NCI-H187 treated with DMSO at 0.1 percent for 48 hours (cell line): ENCODE data around the gene TRPM1.

Experiments used
- DNase-seq: peaks from one replicate; lab custom pipeline; 2025; lab: John Stamatoyannopoulos, UW

Gene TRPM1

DNA sequence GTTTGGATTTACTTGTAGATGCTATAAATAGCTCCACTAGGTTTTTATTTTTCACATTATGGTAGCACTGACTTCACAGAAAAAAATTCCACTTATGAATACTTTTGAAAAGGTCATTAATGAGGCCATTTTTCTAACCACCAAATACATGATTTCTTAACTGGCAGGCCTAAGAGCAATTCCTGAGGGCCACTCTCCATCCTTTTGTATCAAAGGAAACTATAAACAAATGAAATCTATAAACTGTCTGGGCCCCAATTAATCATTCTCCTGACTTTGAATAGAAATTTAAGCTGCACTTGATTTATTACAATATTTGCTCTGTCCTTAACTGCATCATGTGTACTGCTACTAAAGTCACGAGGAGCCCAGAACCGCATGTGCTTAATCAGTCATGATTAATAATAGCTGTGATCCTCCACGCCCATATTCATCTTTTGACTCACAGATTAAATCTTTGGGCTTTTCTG, 85.0 kb downstream of the TRPM1 start:
- DNase-seq, result no peak

DNA sequence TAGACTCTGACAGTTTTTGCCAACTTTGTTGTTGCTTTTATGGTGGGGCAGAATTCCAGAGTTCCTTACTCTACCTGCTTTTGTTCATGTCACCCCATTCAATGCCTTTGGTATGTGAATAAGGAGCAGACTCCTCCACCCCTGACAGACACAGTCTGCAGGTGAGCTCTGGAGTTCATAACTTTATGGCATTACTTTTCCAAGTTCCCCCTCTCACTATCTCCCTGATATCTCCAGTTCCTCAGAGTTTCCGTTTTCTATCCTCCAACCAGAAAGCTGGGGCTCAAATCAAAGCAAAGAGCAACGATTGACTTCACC, 87.0 kb downstream of the TRPM1 start:
- no peak for DNase-seq

DNA sequence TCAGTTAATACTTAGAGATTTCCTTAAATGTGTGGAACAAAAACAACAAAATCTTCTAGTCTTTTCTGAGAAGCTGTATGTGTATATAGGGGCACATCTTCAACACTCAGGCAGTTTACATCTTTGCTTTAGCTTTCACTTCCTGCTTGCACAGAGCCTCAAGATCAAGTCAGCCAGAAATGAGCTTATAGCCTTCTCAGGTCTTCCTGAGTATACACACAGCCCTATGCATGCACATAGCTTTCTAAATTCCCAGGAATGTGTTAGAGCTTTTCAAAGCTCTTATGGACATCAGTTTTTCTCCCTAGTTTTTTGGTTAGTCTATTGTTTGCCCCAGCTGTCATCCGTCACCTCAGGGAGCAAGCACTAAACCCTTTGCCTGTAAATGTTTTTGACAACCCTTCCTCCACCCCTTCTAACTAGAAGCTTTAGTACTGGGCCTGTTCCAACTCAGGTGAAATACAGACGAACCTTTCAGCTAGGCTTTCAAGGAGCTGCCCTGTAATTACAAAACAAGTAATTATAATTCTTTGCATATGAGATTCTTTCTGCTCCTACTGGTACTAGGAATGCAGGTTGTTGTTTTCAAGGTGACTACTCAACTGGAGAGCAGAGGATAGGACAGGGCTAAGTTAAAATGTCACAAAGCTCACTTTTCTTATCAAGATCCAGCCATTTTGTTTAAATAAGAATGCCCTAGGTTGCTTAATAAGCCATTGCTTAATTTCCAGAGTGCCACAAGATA, 87.5 kb downstream of the TRPM1 start:
- DNase-seq, result no peak

DNA sequence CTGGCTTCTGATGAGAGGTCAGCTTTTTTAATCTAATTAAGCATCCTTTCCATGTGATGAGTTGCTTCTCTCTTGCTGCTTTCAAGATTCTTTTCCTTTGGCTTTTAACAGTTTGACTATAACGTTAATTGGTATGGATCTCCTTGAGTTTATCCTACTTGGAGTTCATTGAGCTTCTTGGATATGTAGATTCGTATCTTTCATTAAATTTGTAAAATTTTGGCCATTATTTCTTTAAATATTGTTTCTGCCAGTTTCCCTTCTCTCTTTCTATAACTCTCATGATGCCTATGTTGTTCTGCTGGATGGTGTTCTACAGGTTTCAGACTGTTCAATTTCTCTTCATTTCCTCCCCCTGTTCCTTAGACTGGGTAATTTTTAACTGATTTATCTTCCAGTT, 89.1 kb downstream of the TRPM1 start:
- no peak for DNase-seq

DNA sequence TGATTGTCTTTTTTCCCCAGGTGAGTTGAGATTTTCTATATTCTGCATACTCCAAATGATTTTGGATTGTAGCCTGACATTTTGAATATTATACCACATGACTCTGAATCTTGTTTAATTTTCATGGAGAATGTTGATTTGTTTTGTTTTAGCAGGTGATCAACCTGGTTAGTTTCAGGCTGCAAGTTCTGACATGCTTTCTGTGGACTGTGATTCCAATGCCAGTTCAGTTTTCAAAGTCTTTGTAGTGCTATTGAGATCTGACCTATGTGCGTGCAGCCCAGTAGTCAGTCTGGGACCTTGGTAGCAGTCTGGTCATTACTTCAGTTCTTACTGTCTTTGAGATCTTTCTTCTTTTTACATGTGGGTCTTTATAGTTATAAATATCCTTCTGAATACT, 91.5 kb downstream of the TRPM1 start:
- DNase-seq, result no peak

DNA sequence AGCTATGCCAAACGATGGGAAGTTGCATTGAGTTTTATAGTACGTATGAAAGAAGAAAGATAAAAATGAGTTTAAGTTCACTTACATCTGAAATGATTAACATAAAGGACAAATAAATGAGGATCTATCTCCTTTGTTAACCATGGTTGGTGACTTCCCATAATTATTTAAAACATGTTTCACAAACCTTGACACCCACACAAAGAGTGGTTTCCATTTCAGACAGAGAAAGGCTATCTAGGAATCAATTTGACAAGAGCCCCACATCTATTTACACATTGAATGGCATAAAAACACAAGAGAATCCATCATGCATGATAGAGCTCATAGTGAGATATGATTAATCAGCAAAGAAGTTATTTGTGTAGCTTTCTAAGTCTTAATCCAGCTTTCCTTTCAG, 95.9 kb downstream of the TRPM1 start:
- no peak for DNase-seq

DNA sequence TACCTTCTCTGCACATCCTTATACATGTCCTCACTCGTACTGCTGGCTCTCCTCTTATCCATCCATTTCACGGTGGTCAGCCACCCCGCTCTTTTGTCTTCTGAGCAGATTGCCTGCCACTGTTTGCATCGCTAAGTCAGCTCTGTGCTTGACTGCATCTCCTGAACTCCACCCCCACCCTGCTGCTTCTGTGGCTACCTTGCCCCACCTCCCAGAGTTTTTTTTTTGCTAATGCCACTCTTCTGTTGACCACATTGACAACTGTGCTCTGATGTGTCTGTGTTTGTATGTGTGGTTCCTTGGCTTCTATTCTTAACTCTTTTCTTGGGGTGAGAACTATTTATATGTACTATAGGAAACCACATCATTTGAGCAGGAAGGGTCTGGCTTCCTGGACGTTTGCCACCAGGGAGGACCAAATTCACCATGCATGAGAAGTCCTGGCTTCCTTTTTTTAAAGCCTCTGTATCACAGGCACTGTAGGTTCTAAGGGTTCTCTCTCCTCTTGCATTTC, 97.2 kb downstream of the TRPM1 start:
- DNase-seq, result no peak

DNA sequence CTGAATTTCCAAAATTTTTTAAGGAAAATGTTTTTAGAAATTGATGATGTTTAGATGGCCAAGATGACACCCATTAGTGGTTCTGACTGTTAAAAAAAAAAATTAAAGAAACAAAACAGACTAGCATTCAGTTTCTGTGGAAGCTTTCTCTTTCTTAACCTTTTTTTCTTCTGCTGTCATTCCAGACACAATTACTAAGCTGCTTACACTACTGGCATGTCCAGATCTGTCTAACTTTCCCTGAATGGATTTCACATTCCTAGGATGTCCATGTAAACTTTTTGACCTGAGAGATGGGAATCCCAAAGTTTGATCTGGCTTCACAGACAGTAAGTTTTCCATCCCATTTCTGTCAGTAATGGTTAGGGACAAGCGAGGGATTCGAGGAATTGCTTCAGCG, 99.8 kb downstream of the TRPM1 start:
- no peak for DNase-seq

DNA sequence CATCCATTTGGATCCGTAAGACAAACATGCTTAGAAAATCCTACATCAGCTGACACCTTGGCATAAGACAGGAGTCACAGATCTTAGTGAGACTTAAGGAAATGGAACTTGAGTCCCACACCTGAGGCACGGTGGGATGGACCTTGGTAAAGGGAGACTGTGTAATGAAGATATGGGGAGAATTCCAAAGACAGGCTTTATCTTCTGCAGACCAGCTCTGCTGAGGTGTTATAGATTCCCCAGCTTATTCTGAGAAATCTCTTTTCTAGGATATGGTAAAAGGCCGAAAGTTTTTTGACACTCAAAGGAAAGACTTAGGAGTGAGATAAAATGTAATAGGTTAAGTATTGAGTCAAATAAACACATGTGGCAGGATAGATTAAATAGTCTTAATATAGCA, 101.8 kb downstream of the TRPM1 start:
- DNase-seq, result no peak

DNA sequence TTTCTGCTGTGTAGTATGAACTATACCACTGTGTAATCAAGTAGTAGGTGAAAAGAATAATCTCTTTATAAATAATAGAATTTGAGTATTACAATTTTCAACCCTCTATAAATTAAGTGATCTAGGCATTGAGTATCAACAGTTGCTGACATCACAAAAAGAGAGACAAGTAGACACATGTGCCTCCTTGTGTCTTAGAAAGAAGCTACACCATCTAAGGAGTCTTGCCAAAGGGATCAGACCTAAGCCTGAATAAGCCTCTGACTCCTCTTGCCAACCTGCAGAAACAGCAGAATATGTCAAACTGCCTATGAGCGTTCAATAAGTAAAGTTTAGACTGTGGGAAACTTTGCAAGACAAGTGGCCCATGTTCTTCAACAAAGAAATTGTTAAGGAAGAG, 104.3 kb downstream of the TRPM1 start:
- no peak for DNase-seq

DNA sequence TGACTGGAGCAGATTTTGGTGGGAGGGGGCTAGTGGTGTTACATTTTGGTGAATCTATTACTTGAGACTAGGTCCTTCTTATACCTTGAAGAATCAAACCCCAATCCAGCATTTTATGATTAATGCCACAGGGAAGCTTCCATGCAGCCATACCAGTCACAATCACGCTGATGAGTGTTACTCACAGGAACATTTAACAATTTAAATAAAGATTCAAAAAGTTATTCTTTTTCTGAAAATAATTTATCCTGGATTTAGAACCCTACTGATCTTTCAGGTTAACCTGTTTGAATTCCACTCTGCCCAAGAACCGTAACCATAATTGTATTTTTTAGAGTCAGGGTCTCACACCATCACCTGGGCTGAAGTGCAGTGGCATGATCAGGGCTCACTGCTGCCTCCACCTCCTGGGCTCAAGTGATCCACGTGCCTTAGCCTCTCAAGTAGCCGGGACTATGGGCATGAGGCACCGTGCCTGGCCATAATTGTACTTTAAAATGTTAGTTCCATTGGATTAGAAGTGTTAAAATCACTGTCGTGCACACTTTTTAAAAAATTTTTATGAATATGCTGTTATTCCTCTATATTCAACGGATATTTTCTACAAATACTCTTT, 109.2 kb downstream of the TRPM1 start:
- DNase-seq, result no peak

DNA sequence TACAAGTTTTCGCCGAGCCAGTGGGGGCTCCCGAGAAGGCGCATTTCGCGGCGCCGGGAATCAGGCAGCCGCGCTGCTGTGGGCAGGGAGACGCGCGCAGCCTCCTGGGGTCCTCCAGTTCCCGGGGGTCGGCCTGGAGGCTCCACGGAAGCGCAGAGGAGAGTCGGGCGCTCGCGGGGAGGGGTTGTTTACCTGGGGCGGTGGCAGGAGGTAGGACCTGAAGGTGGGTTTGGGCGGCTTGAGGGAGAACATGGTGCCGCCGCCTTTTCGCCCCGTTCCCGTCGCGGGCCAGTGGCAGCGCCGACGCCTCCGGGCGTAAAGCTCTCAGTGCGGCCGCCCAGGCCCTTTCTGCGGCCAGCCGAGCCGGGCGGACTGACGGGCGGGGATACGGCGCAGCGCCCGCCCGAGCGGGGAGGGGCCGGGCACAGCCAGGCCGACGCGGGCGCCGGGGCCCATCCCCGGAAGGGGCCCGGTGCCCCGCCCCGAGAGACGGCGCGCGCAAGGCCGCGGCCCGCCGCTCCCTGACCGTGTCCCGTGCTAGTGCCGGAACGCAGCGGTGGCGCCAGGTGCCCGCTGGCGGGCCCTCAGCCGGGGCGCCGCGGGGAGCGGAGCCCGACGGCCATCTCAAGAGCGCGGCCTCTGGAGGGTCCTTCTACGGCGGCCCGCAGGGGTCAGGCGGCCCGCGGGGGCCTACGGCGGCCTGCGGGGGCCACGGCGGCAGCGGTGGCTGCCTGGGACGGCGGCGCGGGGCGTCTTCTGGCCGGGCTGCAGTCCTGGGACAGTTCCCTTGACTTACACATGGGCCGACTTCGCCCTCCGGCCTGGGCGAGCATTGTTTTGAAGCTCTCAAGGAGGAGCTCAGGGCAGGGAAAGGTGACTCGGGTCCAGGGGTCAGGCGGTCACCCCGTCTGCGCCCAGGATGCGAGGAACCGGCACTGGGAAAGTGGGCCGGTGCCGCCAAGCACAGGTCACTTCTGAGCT, 110.0 kb downstream of the TRPM1 start, which contains the start of gene MTMR10:
TSS of gene MTMR10 (minus strand) at position 374 of the 981 bp plus-strand sequence. CDS start at position 252, 122 bp downstream.
- DNase-seq, result no peak

DNA sequence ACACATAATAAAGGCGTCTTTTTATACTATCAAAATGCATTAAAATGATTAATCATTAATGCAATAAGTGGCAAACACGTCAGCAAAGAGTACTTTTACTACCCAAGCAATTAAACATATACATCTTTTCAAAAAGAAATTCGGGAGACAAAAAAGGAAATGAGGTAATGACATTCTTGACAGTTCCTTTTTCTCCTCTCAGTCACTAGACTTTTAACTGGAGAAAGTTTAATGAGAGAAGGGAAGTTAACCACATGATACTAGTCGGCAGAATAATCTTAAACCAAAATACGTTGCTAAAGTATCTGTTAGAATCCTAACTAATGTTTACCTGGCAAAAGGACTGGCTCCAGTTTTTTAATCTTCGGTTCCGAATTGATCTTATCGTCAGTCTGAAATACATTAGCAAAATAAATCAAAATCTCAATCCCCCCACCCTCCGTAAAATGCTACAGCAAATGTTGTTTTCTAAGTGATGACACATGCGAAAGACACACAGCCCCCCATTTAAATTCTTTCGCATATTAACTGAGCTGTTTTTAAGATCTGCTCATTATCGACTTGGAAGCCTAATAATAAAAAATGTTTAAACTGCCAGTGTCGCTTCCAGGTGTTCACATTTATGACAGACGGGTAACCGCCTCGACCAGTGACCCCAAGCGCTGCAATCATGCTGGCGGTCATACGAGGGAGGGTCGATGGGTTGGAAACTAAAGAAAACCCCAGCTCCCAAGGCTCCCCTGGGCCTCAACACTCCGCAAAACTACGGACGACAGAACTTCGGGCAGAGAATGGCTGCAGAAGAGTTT, 110.9 kb downstream of the TRPM1 start:
- no peak for DNase-seq

DNA sequence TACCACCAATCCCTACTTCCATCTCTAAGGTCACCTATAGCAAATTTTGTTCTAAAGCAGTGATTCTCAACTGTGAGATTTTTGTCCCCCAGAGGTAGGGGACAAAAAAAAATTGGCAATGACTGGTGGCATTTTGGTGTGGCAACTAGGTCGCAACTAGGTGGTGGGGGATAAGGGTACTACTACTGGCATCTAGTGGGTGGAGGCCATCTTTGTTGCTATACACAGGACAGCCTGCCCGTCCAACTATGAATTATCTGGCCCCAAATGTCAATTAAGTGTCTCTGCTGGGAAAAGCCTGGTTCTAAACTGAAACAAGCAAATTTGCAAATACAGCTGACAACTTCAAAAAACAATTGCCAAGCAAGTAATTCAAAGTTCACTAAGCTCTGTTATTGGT, 111.5 kb downstream of the TRPM1 start:
- no peak for DNase-seq

DNA sequence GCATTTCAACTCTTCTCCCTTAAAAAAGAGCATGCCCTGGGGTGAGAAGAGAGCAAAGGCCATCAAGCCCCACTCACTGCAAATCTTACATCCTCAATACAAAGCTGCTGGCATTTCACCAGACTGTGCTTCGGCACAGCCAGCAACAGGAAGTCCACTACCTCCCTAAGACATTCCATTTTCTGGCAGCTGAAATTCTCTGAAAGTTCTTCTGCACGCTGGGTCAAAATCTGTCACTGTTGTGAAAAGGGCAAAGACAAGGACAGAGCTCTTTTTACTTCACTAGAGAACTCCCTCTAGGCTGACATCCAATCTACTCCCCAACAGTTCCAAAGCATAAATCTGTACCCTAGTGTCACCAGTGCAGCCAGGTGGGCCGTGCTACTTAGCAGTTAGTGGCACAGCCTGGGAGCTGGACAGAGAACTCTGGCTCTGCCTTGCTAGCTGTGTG, 116.4 kb downstream of the TRPM1 start:
- no peak for DNase-seq

DNA sequence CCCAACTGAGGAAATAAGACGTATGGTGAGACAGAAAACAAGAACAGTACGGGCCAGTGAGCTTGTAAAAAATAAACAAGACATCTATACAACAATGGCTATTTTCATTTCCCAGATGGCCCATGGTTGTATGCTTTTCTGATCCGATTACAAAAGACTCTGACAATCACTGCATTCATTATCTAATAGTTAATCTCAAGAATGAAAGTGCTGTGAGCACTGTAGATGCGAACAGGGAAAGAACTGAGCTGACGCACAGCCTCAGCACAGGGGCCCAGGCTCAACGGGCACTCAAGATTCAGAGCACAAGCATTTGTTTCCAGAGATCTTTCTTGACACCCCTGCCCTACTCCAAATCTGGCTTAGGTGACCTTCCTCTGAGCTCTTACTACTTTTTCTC, 117.0 kb downstream of the TRPM1 start:
- DNase-seq, result no peak

DNA sequence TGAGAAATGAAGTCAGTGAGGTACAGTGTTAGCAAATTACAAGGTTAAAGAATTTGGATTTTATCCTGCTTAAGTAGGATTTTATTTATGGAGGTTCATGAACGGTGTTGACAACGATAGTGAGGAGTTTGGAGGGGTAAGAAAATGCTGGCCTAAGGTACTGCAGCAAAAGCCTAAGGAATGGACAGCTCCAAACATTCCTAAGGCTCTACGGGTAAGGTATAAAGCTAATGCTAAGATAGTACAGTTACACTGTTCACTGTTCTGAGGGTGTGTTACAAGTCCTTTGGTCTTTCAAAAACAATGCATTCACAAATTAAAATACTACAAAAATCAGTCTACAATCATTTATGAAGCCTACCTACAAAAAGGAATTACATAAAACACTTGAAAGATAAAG, 117.4 kb downstream of the TRPM1 start:
- DNase-seq, result no peak

DNA sequence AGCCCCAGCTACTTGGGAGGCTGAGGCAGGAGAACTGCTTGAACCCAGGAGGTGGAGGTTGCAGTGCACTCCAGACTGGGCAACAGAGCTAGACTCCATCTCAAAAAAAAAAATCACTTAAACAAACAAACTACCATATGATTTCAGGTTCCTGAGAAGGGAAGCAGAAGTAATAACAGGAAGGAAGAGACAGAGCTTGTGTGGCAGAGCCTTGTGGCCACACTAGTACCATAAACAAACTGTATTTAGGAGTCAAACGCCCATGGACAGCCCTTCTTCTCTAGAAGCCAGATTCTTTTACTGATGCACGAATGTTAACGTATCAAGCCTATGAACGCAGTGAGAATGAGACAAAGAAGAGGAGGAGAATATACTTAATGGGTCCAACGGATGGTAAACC, 122.1 kb downstream of the TRPM1 start:
- no peak for DNase-seq

DNA sequence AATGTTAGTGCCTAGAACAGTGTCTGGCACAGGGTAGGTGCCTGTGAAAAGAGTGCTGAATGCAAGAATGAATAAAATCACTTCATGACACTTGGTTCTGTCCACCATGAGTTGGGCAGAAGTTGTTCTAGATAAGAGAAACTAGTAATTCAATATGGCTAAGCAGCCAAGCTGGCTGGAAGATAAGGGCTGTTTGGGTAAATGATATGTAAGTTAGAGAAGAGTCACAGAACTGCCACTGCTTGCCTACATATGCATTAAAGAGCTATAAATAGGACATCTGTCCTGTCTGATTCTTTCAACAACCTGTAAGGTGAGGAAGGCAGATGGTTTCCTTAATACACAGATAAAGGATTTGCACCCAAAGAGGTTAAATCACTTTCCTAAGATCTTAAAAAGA, 123.2 kb downstream of the TRPM1 start:
- DNase-seq, result no peak

DNA sequence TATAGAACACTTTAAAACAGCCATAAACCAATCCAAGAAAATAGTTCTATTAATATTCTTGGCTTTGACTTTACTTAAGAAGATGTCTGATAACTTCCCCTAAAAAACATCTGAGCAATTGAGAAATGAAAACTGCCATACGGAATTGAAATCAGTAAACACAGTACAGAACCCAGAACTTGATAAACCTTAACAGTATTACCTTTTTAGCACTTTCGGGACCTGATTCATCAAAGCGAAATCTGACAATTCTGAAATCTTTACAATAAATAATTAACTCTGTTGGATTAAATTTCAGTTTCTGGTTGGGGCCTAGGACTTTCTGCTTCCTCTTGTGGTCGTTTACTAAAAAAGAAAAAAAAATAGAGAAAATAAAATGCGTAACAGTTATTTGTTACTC, 127.4 kb downstream of the TRPM1 start:
- no peak for DNase-seq

DNA sequence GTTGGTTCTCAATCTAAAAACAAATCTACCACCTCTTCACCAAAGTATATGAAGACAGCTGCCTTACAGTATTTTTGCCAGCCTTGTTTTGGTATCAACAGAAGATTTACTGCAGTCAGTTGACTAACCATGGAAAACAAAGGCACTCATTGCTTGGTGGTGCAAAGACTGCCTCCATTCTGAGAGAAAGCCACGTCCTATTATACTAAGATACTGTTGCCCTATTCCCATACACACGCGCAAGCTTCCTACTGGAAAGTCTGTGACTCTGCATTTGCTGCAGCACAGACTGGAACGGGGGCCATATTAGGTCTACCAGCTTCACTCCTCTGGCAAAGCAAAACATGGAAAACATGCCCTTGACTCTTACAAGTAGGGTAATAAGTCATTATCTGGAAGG, 128.1 kb downstream of the TRPM1 start:
- DNase-seq, result no peak

DNA sequence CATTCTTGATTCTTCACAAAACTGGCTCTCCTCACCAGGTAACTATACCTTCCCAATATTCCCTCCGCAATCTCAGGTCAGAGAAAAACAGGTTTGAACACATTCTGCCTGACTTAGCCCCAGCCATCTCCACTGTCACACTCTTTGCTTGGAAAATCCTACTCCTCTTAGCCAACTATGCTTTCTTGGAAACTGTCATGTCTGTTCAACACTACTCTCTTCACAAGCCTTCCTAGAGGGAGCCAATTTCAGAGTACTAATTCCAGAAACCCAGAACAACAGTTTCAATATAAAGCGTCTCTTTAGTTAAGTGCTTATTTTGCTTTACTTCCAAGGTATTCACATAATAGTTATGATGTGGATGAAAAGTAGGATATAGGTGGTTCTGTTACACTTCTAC, 131.8 kb downstream of the TRPM1 start:
- no peak for DNase-seq
